ENCODE measurements around the gene RAB28.

RAB28 gene

DNA sequence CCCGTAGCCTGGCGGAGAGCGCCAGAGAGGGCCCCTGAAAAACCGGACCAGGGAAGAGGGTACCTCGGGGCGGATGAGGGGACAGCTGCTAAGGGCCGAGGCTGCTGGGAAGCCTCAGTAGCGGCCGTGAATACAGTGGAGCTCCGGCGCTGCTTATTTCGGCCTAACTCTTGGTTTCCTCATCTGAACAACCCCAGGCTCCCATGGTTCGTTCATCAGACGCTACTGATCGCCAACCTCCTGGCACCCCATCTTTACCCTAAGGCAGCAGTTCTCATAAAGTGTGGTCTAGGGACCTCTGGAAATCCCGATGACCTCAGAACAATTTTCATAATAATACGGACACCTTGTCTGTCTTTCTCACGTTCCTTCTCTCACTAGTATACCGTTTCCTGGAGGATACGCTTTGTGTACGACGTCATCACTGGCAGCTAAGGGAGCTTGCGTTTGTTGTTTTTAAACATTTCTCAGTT, 645 bp upstream of the RAB28 start:
- Mint-ChIP-seq H3K9me3 (no peaks in the 10 kb centered on the region), H3K4me1 (peaks cover 14 to 18% of the 10 kb centered on the region in 2 donors), H3K27me3 (peaks cover 12 to 21% of the 10 kb centered on the region in 2 donors), H3K4me3 (peak overlapping the region; percentile 86 to 88), H3K36me3 (peaks cover 0 to 2% of the 10 kb centered on the region in 2 donors), H3K27ac (peak overlapping the region; percentile 98)
- ATAC-seq (replicated peaks) (peak; percentile 48 to 58), DNase-seq (no peak)

DNA sequence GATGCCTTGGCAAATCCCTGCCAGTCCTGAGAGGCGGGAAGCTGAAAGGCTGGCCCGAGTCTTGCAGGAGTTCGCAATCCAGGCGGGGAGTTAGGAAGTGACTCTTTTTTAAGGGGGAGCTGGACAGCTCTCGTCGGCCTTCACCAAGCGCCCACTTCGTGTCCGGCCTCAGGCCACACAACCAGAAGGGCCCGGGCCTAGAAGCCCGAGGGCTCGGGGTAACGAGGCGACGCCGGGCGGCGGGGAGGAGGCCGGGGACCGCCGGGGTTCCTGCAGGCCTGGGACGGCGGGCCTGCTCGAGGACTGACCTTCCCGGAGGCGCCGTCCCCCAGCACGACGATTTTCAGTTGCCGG, 395 bp downstream of the RAB28 start:
- Mint-ChIP-seq H3K4me3 (peak overlapping the region; percentile 86 to 88), H3K36me3 (peaks cover 0 to 2% of the 10 kb centered on the region in 2 donors), H3K4me1 (peaks cover 14 to 18% of the 10 kb centered on the region in 2 donors), H3K27me3 (peaks cover 4 to 10% of the 10 kb centered on the region in 2 donors), H3K9me3 (no peaks in the 10 kb centered on the region), H3K27ac (peak overlapping the region; percentile 98)
- DNase-seq (no peak), ATAC-seq (replicated peaks) (peak; percentile 25 to 28)

DNA sequence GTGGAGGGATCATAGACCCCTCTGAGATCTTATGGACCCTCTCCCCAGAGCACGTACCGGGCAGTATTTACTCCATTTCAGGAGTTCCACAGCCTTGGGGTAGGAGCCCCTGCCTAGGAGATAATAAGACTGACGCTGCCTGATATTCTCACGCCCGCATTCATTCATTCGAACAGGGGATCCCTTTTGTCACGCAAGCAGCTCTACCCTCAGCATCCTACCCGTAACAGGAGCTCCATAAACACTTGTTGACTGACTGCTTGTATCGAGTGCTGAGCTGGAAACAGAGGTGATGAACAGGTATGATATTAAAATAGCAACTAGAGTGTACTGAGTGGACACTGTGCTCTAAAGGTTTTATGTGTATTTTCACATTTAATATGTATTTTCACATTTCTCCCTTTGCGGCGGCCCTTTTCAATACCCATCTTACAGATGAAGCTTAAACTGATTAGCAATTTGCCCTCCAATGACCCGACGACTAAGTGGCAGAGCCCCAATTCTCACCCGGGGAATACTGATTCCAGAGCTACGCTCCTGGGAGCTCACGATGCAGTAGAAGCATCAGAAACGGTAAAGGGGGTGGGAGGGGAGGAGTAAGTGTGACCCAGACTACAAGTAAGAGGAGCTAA, 888 bp downstream of the RAB28 start:
- ATAC-seq (replicated peaks) (peak; percentile 0 to 7), DNase-seq (no peak)
- Mint-ChIP-seq H3K36me3 (peaks cover 0 to 2% of the 10 kb centered on the region in 2 donors), H3K27me3 (peaks cover 0 to 6% of the 10 kb centered on the region in 2 donors), H3K9me3 (no peaks in the 10 kb centered on the region), H3K27ac (peak overlapping the region; percentile 98), H3K4me1 (peaks cover 14 to 18% of the 10 kb centered on the region in 2 donors), H3K4me3 (peak overlapping the region; percentile 86 to 88)

DNA sequence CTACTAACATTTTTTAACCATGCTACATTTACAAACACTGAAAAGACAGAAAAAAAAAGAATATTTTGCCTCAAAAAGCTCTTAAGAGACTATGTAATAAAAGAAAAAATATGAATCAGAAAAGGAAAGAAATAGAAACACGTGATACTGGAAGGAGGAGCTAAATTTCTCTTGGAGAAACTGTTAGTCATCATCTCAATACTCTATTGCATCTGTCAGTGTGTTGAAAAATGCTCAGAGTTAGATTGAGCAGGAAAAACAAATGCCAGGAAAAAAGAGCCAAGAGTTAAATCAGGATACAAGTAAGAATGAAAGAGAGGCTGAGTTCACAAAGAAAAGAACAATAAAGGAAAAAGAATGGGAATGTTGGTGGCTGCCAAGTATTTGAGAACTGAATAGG, 2.6 kb downstream of the RAB28 start:
- Mint-ChIP-seq H3K27ac (peak overlapping the region; percentile 3), H3K4me3 (no peak overlapping the region), H3K36me3 (peaks cover 0 to 4% of the 10 kb centered on the region in 2 donors), H3K27me3 (no peaks in the 10 kb centered on the region), H3K4me1 (peaks cover 14 to 18% of the 10 kb centered on the region in 2 donors), H3K9me3 (no peaks in the 10 kb centered on the region)
- DNase-seq (no peak), ATAC-seq (replicated peaks) (no peak)

DNA sequence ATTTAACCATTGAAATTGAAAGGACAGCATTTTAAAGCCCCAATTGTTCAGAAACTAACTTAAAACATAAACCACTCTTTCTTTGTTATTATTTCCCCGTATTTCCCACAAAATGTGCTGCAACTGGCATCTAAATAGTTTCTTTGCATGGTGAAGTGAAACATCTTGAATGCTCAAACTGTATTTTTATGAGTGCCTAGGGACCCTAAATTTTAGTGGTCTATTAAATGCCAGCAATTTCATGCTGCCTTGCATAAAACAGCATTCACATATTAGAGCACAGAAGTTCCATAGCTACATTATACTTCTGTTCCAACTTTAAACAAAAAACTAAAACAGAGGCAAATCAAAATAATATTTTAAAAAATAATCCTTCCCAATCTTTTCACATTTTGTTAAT, 5.4 kb downstream of the RAB28 start:
- peaks cover 10 to 18% of the 10 kb centered on the region in 2 donors for H3K4me1 Mint-ChIP-seq
- DNase-seq (no peak), ATAC-seq (replicated peaks) (no peak)
- peaks cover 0 to 8% of the 10 kb centered on the region in 2 donors for H3K36me3 Mint-ChIP-seq
- H3K4me3 Mint-ChIP-seq, result no peak overlapping the region
- no peak overlapping the region for H3K27ac Mint-ChIP-seq
- H3K27me3 Mint-ChIP-seq, result no peaks in the 10 kb centered on the region
- H3K9me3 Mint-ChIP-seq, result no peaks in the 10 kb centered on the region

DNA sequence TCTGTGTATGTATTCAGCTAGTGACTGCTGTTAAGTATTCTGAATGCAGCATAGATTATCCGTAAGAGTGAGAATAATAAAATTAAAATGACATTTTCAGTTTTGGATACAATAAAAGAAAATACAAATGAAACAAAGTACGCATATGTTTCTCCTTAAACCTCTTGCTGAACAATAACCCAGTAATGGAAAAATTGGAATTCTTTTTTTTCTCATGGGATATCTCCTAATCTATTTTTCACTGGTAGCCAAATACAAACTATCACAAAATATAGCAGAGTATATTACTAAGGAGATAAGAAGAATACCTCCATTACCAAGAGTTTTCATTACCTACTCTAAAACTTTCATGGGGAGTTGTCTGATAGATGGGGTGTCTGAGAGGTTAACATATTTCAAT, 6.0 kb downstream of the RAB28 start:
- peaks cover 7 to 13% of the 10 kb centered on the region in 2 donors for H3K4me1 Mint-ChIP-seq
- no peak overlapping the region for H3K4me3 Mint-ChIP-seq
- no peak overlapping the region for H3K27ac Mint-ChIP-seq
- DNase-seq, result no peak
- ATAC-seq (replicated peaks), result no peak
- H3K27me3 Mint-ChIP-seq, result no peaks in the 10 kb centered on the region
- H3K36me3 Mint-ChIP-seq, result peaks cover 1 to 8% of the 10 kb centered on the region in 2 donors
- H3K9me3 Mint-ChIP-seq, result no peaks in the 10 kb centered on the region

DNA sequence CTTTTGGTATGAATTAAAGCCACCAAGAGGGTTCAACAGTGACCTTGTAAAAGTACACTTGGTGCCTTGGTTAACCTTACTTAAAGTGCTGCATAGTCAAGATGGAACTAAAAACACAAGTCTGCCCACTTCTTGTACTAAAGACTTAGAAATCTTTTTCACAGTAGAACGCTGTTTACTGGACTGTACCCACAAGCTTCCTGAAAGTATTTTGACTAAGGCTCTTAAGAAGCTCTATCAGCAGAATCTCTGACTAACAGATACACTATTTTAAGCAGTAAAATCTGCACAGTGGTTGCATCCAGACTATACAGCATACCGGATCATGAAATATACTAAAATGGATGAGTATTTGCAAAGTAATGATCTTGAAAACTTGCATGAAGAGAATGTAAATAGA, 7.2 kb downstream of the RAB28 start:
- H3K36me3 Mint-ChIP-seq, result peaks cover 4 to 8% of the 10 kb centered on the region in 2 donors
- ATAC-seq (replicated peaks), result peak; percentile 23 to 39

DNA sequence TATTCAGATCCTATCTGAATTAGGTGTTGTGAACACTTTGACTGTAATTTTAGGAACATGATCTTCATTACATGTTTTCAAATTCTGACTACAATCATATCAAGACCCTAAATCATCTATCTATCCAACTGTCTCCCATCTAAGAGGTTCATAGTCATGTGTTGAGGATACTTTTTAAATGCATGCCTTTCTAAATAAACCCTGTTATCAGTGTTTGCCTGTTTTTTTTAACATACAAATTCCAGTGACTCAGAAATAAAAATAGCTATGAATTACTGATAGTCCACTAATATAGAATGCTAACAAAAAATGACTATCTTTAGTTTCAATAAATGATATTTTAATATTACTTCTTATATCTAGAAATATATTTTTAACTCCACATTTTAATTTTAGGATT, 8.0 kb downstream of the RAB28 start:
- no peaks in the 10 kb centered on the region for H3K4me1 Mint-ChIP-seq
- DNase-seq (no peak), ATAC-seq (replicated peaks) (no peak)
- H3K27ac Mint-ChIP-seq, result no peak overlapping the region
- H3K27me3 Mint-ChIP-seq, result no peaks in the 10 kb centered on the region
- H3K4me3 Mint-ChIP-seq, result no peak overlapping the region
- H3K9me3 Mint-ChIP-seq, result no peaks in the 10 kb centered on the region
- peaks cover 4 to 6% of the 10 kb centered on the region in 2 donors for H3K36me3 Mint-ChIP-seq

More for the DNA sequence above, 7.2 kb downstream of the RAB28 start:
- no peak for DNase-seq
- no peak overlapping the region for H3K27ac Mint-ChIP-seq
- no peaks in the 10 kb centered on the region for H3K27me3 Mint-ChIP-seq
- no peak overlapping the region for H3K4me3 Mint-ChIP-seq
- H3K9me3 Mint-ChIP-seq, result no peaks in the 10 kb centered on the region
- peaks cover 3 to 5% of the 10 kb centered on the region in 2 donors for H3K4me1 Mint-ChIP-seq

DNA sequence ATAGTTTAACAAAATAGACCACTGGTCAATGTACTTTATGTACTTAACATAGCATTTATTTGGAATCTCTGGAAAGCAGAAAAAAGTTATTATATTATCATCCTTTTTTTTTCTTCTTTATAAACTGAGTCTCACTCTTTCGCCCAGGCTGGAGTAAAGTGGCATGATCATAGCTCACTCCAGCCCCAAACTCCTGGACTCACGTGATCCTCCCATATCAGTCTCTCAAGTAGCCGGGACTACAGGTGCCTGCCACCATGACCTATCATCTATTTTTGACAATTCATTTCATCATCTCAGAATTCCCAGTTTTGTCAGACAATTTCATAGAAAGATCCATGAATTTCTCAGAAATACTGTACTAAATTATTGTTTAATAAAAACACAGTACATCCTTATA, 12.7 kb downstream of the RAB28 start:
- Mint-ChIP-seq H3K4me3 (no peak overlapping the region), H3K4me1 (peaks cover 2 to 10% of the 10 kb centered on the region in 2 donors), H3K27me3 (no peaks in the 10 kb centered on the region), H3K9me3 (no peaks in the 10 kb centered on the region), H3K36me3 (peaks cover 11 to 14% of the 10 kb centered on the region in 2 donors), H3K27ac (no peak overlapping the region)
- ATAC-seq (replicated peaks), result no peak
- DNase-seq, result no peak

DNA sequence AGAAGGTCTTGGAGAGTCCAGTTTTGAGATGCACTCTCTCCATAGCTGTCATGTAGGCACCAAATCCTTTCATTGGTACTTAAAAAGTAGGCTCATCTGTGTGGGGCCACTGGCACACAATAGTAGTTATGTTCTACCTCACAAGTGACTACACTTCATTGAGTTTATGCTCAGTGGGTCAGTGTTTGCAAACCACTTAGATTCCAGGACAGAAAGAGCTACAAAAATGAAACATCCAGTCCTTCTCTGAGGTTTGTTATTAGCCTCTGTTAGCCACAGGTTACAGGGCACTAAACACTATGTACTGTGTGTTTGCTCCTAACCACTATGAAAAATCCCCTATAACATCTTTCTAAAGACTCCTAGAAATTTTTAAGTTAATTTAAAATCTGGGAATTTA, 13.8 kb downstream of the RAB28 start:
- no peak overlapping the region for H3K27ac Mint-ChIP-seq
- peaks cover 4 to 5% of the 10 kb centered on the region in 2 donors for H3K9me3 Mint-ChIP-seq
- ATAC-seq (replicated peaks) (no peak), DNase-seq (no peak)
- H3K4me3 Mint-ChIP-seq, result no peak overlapping the region
- H3K36me3 Mint-ChIP-seq, result peaks cover 20 to 24% of the 10 kb centered on the region in 2 donors
- no peaks in the 10 kb centered on the region for H3K27me3 Mint-ChIP-seq
- H3K4me1 Mint-ChIP-seq, result peaks cover 4 to 20% of the 10 kb centered on the region in 2 donors

DNA sequence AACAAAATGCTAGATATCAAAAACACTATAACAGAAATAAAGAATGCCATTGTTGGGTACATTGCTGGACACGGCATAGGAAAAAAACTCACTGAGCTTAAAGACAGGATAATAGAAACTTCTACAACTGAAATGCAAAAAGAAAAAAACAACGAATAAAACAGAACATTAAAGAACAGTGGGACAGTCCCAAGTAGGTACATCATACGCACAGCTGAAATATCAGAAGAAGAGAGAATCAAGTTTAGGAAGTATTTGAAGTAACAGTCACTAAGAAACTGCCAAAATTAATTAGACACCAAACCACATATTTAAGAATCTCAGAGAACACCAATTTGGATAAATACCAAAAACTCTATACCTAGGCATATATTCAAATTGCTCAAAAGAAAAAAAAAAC, 19.2 kb downstream of the RAB28 start:
- peak overlapping the region; percentile 59 for H3K27ac Mint-ChIP-seq
- DNase-seq (no peak), ATAC-seq (replicated peaks) (peak; percentile 58 to 62)
- H3K4me1 Mint-ChIP-seq, result peaks cover 10 to 31% of the 10 kb centered on the region in 2 donors
- H3K36me3 Mint-ChIP-seq, result peaks cover 27 to 41% of the 10 kb centered on the region in 2 donors
- no peaks in the 10 kb centered on the region for H3K27me3 Mint-ChIP-seq
- no peak overlapping the region for H3K4me3 Mint-ChIP-seq
- peaks cover 4 to 5% of the 10 kb centered on the region in 2 donors for H3K9me3 Mint-ChIP-seq

DNA sequence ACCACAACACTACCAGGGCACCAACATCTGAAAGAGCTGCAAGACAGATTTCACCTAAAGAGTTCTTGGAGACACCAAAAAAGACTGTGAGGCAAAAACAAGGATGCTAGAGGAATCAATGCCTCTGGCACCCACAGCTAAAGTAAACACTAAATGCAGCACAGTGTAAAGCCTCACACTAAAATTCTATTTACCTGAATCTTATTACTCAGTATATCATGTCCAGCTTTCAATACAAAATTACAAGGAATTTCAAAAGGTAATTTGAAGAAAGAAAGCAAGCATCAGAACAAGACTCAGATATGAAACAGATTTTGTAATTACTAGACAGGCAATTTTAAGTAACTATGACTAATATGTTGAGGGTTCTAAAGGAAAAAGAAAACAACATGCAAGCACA, 19.6 kb downstream of the RAB28 start:
- no peak for DNase-seq
- Mint-ChIP-seq H3K27ac (no peak overlapping the region), H3K27me3 (no peaks in the 10 kb centered on the region), H3K36me3 (peaks cover 31 to 41% of the 10 kb centered on the region in 2 donors), H3K4me3 (no peak overlapping the region), H3K9me3 (peaks cover 4 to 5% of the 10 kb centered on the region in 2 donors), H3K4me1 (peaks cover 10 to 31% of the 10 kb centered on the region in 2 donors)
- peak in 1 of 2 donors; percentile 38 for ATAC-seq (replicated peaks)

DNA sequence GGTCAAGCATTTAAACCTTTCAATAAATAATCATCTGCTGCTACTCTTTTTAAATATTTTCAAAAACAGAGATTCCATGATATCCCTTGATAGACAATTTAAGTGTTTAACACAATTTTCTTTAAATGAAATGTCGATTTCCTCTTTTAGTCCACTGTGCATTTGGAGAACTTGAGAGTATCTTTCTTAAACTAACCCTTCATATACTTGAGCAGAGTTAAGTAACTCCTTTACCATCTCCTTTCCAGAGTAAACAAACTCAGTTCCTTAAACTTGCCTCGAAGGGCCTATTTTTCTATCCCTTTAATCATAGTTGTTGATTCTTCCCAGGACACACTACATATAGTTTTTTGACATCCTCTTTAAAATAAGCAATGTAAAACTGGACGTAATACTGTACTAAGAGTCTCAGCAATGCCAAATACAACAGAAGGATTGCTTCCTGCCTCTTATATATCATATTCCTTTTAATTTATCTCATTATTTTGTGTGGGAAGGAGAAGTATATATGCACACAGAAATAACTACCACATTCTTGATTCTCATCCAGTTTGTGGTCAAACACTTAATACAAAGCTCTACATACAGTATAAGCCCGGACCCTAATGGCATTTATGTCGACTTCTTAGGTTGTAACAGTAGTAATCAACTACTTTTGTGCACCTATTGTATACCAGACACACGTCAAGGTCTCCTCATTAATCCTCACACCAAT, 22.8 kb downstream of the RAB28 start:
- no peak for DNase-seq
- ATAC-seq (replicated peaks), result no peak
- Mint-ChIP-seq H3K27me3 (no peaks in the 10 kb centered on the region), H3K4me3 (no peak overlapping the region), H3K36me3 (peaks cover 30 to 45% of the 10 kb centered on the region in 2 donors), H3K27ac (no peak overlapping the region), H3K4me1 (peaks cover 10 to 26% of the 10 kb centered on the region in 2 donors), H3K9me3 (peaks cover 4 to 5% of the 10 kb centered on the region in 2 donors)

DNA sequence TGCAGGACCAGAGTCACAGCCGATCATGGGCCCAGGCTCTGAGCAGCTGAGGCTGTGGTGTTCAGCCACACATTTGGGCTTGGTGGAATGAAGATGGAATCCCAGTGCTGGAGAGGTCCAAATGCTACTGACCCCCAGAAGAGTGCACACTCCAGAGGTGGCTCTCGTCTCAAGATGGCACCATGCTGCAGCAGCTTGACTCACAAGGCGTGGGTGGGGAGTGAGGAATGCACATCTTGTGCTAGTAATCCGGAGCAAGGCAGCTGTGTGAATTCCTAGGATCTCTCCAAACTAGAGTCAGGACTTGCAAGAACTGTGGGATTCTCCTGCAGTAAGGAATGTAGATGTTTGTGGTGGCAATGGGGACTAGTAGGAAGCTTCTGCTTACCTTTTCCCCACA, 28.7 kb downstream of the RAB28 start:
- no peak overlapping the region for H3K27ac Mint-ChIP-seq
- DNase-seq (no peak), ATAC-seq (replicated peaks) (no peak)
- peaks cover 7 to 21% of the 10 kb centered on the region in 2 donors for H3K4me1 Mint-ChIP-seq
- no peaks in the 10 kb centered on the region for H3K27me3 Mint-ChIP-seq
- peaks cover 36 to 50% of the 10 kb centered on the region in 2 donors for H3K36me3 Mint-ChIP-seq
- H3K4me3 Mint-ChIP-seq, result no peak overlapping the region
- H3K9me3 Mint-ChIP-seq, result peaks cover 4 to 8% of the 10 kb centered on the region in 2 donors

DNA sequence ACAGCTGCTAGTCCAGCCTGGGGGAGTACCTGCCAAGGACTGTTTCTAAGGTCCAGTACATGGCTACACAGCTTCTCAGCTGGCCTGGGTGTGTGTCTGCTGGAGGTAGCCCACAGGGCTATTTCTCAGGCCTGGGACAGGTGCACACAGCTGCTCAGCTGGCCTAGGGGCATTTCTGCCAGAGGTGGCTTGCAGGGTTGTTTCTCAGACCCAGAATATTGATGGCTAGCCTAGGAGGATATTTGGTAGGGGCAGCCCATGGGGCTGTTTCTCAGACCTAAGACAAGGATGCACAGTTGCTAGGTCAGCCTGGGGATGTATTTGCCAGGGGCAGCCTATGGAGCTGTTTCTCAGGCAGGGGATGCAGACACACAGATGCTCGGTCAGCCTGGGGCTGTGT, 29.4 kb downstream of the RAB28 start:
- Mint-ChIP-seq H3K4me3 (no peak overlapping the region), H3K9me3 (peaks cover 4 to 8% of the 10 kb centered on the region in 2 donors), H3K27ac (no peak overlapping the region), H3K4me1 (peaks cover 7 to 21% of the 10 kb centered on the region in 2 donors), H3K27me3 (no peaks in the 10 kb centered on the region), H3K36me3 (peaks cover 32 to 48% of the 10 kb centered on the region in 2 donors)
- DNase-seq (no peak), ATAC-seq (replicated peaks) (no peak)
